ENCODE measurements around the gene ATF6B.

DNA sequence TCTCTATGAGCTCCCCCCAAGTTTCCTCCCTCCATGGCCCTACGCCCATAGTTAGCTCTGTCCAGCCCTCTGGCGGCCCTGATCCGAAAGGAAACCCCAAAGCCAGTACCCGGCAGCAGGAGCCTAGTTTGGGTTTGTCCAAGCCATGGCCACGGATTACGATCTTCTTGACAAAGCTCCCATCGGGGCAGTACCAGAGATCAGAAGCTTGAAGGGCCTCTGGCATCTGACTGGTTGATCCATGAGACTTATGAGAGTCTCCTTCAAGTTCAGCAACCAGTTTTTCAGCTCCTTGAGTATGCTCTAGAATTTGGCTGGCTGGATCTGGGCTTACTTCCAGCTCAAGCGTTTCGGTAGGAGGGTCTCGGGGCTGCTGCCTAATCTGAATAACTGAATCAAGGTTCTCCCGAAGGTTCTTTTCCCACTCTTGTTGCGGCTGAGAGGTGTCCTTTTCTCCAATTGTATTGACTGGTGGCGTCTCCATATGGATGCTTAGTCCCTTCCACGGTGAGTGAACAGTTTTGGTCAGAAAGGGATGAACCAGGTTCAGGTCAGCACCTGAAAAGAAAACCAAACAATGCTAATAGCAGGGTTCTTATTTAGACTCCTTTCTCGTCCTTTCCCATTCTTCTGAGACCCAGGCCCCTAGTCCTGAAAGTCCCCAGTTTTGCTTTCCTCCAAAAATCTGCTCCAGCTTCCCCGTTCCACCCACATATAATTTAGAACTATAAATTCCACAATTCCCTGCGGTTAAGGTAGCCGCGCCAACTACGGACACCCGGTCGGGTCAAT lies 1.4 kb upstream of the ATF6B start:
- no peak for TF ChIP-seq POLR2A (IDR thresholded peaks at IDR 0.05)
- no peak for TF ChIP-seq EP300 (IDR thresholded peaks at IDR 0.05)
- TF ChIP-seq, protein P1, sequence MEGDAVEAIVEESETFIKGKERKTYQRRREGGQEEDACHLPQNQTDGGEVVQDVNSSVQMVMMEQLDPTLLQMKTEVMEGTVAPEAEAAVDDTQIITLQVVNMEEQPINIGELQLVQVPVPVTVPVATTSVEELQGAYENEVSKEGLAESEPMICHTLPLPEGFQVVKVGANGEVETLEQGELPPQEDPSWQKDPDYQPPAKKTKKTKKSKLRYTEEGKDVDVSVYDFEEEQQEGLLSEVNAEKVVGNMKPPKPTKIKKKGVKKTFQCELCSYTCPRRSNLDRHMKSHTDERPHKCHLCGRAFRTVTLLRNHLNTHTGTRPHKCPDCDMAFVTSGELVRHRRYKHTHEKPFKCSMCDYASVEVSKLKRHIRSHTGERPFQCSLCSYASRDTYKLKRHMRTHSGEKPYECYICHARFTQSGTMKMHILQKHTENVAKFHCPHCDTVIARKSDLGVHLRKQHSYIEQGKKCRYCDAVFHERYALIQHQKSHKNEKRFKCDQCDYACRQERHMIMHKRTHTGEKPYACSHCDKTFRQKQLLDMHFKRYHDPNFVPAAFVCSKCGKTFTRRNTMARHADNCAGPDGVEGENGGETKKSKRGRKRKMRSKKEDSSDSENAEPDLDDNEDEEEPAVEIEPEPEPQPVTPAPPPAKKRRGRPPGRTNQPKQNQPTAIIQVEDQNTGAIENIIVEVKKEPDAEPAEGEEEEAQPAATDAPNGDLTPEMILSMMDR (IDR thresholded peaks at IDR 0.05), result no peak
- peak; percentile 87 for TF ChIP-seq POLR2AphosphoS5 (IDR thresholded peaks at IDR 0.05)

All from gastroesophageal sphincter (tissue), 3 donors.